ENCODE results near the gene SENP1.
A peak's percentile ranks its signal among the peaks of the same experiment; 100 is the strongest.

Gene SENP1

DNA sequence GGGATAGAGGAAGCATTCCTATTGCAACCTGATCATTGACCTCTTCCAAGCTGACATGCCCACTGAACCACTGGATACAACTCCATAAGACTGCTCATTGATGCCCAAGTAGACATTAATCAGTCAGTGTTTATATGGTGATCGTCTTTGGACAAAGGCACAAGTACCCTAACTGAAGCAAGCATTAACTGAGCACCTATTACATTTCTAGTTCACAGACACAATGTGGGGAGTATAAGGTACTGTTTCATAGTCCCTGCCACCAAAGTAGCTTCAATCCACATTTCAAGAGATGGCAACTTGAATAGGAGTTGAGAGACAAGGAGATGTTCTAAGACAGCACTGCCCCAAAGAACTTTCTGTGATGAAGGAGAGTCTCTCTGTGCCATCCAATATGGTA lies 90.8 kb downstream of the SENP1 start:
- DNase-seq = no peak

- no peak for DNase-seq
Measured at GRCh38 chr12:48013287-48013686, 92.6 kb downstream of the SENP1 start.

DNA sequence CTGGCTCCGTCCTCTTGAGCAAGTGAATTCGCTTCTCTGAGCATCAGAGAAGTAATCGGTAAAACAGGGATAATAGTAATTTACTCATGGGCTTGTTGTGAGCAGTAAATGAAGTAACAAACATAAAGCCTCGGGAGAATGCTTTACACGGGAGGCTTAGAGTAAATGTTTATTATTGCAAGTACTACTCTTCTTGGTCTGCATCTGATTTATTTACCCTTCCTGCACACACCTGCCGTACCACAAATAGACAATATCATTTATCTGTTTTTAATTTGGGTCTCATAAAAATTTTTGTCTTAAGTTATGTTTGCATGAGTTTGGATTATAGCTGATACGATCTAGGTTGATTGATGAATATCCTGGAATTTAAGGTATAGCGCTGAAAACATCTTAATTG lies 93.8 kb downstream of the SENP1 start:
- DNase-seq = no peak

DNA sequence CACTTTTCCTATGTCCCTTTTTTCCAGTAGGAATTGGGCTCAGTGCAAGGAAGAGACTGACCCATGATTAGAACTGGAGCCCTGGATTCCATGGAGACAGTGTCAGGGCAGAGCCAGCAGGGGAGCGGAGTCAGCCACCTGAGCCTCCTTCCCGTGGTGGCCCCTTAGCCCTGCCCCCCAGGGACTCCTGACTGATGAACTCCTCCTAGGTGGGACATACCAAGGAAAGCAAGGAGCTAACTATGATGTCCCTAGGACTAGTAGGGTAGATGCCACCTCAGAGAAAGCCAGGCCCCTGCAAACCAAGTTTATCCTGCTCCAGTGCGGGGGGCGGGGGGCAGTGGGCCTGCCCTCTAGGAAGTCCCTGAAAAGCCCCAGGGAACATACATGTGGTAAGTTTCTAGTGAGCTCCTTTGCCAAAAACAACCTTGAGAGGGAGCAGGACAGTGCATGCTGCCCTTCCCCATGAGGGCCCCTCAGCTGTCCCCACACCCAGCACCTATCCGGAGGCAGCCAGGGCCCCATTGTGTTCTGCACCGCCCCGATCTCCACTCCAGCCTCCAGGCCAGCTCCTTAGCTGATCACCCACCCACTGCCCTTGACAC lies 95.4 kb downstream of the SENP1 start:
- no peak for DNase-seq

- DNase-seq = no peak
Measured at GRCh38 chr12:48009471-48009870, 96.4 kb downstream of the SENP1 start.

- DNase-seq = no peak
Measured at GRCh38 chr12:48008950-48009349, 96.9 kb downstream of the SENP1 start.

DNA sequence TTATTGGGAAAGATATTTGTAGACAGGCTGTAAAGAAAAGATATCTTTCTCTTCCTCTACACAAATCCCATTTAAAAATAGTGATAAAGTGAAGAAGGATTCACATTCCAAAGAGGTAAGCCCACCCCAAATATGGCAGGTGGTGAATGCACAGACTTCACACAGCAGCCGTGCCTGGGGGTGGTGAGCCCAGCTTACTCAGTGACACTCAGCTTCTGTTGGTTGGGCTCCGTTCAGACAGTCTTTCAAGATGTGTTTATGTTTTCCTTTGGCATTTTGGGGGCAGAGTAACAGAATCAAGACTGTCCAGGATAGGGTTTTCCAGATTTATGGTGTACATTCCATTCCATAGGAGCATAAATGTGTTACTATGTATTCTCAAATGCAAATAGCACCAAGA lies 97.5 kb downstream of the SENP1 start:
- DNase-seq = no peak

DNA sequence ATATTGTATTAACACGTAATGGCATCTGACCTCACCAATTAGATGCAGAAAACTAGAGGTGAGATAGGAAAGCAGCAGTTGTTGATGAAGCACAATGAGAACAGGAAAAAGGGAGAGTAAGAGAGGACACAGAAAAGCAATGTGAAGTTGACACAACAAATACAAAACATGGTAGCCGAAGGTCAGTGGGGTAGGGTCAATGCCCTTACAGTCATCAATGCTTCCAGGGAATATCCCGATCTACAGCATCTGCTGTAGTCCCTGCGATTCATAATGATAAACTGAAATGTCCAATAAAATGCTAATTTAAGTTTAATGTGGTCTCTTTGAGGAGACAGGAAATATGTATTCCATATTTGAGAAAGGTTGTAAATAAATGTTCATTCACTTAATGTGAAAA lies 98.7 kb downstream of the SENP1 start:
- no peak for DNase-seq

DNA sequence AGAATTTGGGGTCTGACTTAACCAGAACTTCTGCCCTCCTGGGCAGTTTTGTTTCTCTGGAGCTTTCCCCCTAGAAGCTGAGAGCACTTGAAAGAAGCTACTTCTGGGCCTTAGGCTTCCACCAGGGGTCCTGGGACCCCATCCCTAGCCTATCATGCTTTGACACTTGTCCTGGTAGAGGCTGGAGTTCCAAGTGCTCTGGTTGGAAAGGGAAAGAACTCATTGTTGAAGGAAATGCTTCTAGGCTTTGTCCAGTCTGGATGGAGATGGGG lies 100.2 kb downstream of the SENP1 start:
- DNase-seq = no peak

DNA sequence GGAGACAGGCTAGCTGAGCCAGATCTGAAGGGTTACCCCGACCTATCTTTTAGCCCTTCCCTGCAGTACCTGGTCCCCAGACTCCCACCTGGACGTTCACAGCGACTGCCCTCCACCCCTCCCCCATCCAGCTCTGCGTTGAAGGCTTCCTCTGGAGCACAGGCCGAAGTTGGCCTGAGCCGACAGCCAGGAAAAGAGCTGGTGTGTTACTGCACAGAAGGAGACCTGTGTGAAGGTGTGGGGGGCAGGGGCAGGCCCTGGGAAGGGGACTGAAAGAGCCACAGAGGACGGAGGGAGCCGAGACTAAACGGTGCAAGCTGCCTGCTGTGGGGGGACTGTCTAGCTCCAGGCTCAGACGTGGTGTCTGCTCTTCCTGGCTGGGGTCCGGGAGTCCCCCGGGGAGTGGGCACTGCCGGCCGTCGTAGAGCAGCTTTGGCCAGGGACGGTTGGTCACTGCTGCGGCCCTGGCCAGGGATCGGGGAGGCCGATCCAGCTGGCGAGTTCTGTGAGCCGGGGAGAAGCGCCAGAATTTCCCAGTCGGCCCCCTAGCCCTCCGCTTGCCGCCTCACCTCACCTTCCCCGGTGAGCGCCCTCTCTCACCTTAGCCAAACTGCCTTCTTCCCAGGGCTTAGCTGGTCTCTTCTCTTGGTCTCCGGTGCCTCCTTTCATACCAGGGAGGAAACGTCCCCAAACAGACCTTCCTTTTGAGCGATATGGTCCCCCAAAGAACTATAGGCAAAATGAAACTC lies 100.7 kb downstream of the SENP1 start:
- no peak for DNase-seq

DNA sequence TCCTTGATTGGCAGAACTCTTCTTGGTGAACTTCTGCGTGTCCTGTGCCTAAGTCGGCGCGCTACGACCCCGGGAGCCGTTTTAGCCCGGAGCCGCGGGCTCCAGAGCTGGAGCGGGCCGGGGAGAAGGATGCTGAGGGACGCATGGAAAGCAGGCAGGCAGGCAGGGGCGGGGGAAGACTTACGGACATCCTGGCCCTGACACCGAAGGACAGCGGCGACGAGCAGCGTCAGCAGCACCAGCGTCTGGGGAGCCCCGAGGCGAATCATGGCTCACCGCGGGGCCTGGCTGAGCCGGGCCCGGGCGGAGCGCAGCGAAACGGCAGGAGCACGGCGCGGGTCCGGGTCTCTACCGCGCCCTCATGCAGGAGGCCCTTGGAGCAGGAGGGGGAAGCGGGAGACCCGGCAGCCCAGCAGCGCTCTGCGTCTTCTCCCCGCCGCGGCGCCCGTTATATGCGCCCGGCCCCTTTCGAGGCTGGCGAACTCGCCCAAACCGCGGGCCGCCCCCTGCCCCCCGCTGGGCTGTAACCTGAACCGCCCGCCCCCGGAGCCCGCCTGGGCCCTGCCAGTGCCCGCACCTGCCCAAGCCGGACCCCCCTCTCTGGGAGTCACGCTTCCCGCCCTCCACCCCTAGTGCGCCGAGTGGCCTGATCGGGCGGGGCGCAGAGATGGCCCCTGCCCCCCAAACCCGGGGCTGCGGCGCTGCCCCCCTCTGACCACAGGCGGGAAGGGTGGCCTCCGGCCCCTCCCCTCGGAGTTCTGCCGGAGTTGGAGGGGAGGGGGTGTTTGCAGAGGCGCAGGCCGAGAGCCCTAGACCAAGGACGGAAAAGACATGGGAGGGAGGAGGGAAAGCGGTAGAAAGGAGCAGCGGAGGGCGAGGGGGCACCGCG lies 101.6 kb downstream of the SENP1 start, which contains the start of gene COL2A1:
COL2A1 (minus strand) TSS at position 424 of the 889 bp plus-strand sequence; CDS start at position 269, 155 bp downstream.
- DNase-seq = peak; percentile 40

GRCh38 chr12:48003226-48004052 lies 102.4 kb downstream of the SENP1 start:
- DNase-seq = peak; percentile 48

DNA sequence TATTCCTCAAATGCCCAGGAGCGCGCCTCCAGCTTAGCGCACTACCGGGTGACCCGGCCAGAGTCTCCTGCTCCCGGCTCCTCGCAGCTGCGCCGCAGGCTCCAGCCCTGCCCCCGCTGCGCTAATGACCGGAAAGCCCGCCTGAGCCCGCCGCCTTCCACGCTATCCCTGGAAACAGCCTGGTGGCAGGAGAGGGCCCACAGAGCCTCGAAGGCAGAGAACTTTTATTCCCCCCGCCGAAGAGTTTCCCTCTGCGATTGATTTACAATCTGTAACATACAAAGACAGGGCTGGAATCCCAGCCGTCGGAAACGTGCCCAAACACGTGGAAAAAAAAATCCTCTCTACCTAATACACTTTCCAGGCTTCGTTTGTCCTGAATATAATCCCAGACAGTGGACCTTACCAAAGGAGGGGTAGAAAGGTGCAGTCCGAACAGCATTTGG lies 103.1 kb downstream of the SENP1 start:
- DNase-seq = no peak

DNA sequence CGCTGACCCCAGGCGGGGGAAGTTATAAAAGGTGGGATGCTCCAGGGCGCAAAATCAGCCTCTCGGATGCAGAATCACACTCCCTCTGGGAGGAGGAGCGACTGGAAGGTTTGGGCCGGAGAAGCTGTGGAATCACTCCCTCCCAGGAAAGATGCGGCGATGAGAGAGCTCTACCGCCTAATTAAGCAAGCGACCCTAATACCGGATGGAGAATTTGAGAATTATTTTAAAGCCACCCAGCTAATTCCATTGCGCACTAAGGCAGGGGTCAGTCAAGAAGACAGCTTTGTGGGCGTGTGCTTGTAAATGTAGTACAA lies 103.5 kb downstream of the SENP1 start:
- no peak for DNase-seq

DNA sequence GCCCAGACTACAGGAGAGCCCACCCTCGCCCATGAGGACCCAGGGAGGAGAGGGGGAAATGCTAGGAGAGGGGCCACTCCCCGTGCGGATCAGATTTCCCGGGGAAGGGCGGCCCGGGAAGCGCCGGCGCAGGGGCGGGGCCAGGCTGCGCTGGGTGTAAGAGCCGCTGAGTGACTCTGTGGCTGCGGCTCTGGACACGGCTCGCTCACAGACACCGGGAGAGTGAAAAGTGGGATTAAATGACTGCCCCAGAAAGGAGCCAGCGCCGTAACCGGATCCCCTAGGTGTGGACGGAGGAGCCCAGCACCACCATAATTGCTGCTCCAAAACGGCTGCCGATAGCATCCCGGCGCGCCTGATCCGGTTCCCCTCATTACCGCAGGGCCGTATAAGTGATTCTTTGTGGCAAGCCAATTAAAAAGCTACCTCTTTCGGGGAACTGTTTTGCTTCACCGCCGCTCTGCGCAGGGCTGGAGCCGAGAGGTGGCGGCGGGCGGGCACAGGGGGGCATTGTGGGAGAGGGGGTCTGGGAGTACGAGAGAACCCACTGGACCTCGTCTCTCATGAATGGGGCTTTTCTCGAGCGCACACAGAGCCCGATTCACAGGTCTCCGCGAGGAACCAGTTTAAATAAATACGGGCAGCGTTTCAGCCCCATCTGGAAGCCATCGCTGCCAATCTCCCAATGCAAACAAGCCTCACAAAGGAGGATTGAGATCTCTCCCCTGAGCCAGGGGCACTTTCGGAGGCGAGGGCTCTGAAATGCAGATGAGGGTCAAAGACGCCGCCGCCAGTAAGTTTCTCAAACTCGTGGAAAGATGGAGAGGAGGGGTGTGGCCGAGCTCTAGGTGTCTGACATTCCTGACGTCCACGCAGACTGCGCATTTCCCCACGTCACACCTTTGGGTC lies 104.1 kb downstream of the SENP1 start:
- no peak for DNase-seq

DNA sequence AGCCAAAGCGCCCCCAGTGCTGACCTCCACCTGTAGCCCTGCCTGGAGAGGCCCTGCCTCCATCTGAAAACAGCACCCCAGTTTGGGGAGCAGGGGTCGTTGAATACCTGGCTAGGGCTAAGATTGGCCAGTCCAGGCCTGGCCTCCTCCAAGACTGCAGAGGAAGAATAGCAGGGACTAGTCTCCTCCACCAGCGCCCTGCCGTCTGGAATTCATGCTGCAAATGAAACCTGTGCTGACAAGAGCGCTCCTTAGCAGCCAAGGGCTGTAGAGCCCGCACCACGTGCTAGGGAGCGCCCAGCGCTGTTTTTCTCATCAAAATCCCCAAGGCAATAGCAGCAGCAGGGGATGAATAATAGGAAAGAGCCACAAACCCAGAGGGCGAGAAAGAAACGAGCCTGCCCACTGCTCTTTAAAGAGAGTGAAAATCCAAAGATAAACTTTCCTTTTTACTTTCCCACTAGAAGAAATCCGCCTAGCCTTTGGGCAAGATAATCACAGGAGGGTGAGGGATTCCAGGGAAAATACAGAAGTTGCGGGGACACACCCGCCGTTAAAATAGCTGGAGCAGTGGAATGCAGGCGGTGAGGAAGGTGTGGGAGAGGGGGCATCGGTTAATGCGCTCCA lies 104.9 kb downstream of the SENP1 start:
- DNase-seq = no peak

- no peak for DNase-seq
Measured at GRCh38 chr12:47999816-48000215, 106.1 kb downstream of the SENP1 start.

GRCh38 chr12:47997321-47997720 lies 108.6 kb downstream of the SENP1 start:
- no peak for DNase-seq

DNA sequence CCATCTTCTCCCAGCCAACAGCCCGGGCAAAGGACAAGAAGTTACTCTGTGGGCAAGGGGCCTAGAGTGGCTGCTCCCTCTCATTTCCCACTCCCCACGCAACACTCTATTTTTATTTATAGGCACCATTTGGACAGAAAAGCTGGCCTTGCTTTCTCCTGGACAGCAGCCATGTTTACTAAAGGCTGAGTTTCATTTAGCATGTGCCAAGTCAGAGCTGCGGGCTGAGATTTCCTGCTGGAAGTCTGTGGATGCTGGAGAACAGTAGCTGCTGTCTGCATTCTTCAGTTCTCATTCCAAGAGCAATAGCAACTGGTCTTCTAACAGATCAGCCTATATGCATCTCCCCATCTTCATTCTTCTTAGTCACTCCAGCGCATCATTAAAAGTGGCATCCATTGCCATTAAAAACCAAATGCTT lies 109.9 kb downstream of the SENP1 start:
- no peak for DNase-seq

DNA sequence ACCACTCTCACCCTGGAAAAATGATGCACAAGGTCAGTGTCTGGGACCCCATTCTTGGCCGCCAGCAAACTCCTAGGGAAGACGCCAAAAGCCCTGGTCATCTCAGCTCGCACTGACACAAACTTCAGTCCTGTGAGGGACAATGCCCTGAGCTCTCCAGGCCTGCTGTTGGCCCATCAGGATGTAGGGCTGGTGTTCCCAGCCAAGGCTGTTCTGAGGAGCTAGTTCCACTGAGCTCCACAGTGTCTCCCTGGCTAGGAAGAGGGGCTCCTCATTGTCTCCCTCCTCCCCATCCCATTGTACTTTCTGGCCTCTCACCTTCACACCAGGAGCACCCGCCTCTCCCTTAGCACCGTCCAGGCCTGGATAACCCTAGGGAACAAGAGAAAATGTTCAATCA lies 112.4 kb downstream of the SENP1 start:
- no peak for DNase-seq

All from stimulated activated CD8-positive, alpha-beta memory T cell treated with anti-CD3 and anti-CD28 coated beads, Interleukin-4, amount 100 ng/mL, for 48 hours (primary cell).